Endothelial cell of umbilical vein (primary cell): ENCODE measurements around the gene FAM13C. TPM values are rescaled to one million over a fixed set of nuclear protein-coding genes. Genes with fewer than 3 reads are reported as not detected.

ENCODE experiments used
- BruUV-seq: library from RNA; stranded (reverse); fragments of 400-500 nt; replicated peaks from 2 replicates; lab custom pipeline; 2021; lab: Mats Ljungman, UMichigan
- CTCF ChIA-PET: fragments of 300-600, 350-600 bp; sonication (Branson Sonifier 250); formaldehyde crosslinking; loops from one replicate; lab custom pipeline; 2021; ENCODE audit warnings: antibody characterized with exemption, inconsistent platforms; lab: Charles Lee
- POLR2A ChIA-PET: fragments of 300-600, 350-600 bp; sonication (Branson Sonifier 250); formaldehyde crosslinking; loops from one replicate; lab custom pipeline; 2021; ENCODE audit warnings: antibody characterized with exemption, inconsistent platforms; lab: Charles Lee
- DNase-seq: peaks from one replicate; pipeline ENCODE4 v3.0.0-alpha.2; 2011; ENCODE audit warnings: low read depth, low spot score
- FAIRE-seq: peaks from 2 replicates; lab custom pipeline; 2011; peaks lifted over from hg19 to GRCh38; lab: Jason Lieb, UNC
- H2AFZ ChIP-seq: 2 replicates; pipeline ENCODE4 v1.6.0; 2012; ENCODE audit warnings: low read depth, low read length, control low read depth, inconsistent platforms
- H3K27ac ChIP-seq: 2 replicates; pipeline ENCODE4 v1.5.1; 2011; ENCODE audit warnings: low read depth, mild to moderate bottlenecking, control low read depth, low read length, moderate library complexity; ENCODE audit not compliant: insufficient read depth
- H3K27me3 ChIP-seq, 2 experiments: 2 replicates each; pipeline versions ENCODE4 v1.6.0 to v1.6.1; 2011; ENCODE audit warnings: low read length in 2 of 2, mixed read lengths in 1 of 2; ENCODE audit not compliant: control insufficient read depth in 2 of 2, insufficient read depth in 2 of 2
- H3K36me3 ChIP-seq, 2 experiments: 2 replicates in 1 of 2; 3 replicates in 1 of 2; pipeline ENCODE4 v1.5.1; 2011; ENCODE audit warnings: low read length in 2 of 2, mild to moderate bottlenecking in 1 of 2, moderate library complexity in 1 of 2; ENCODE audit not compliant: control insufficient read depth in 2 of 2, insufficient read depth in 2 of 2; ENCODE audit errors: extremely low read depth in 1 of 2
- H3K4me1 ChIP-seq: 3 replicates; pipeline ENCODE4 v1.5.1; 2011; ENCODE audit warnings: mild to moderate bottlenecking, low read length; ENCODE audit not compliant: control insufficient read depth, insufficient read depth; ENCODE audit errors: extremely low read depth
- H3K4me2 ChIP-seq: 2 replicates; pipeline ENCODE4 v1.6.1; 2011; ENCODE audit warnings: low read length, control low read depth, mixed read lengths; ENCODE audit not compliant: insufficient read depth
- H3K4me3 ChIP-seq, 3 experiments: fragments of 200-600 bp in 1 of 3; sonication (generic), shearing (Covaris generic) in 1 of 3; replicated peaks in 1 of 3; 2 replicates each; pipeline ENCODE4 v1.5.1; 2011 to 2016; ENCODE audit warnings: control low read depth in 3 of 3, low read length in 3 of 3, mild to moderate bottlenecking in 2 of 3, inconsistent platforms in 1 of 3, low read depth in 1 of 3, moderate library complexity in 1 of 3; ENCODE audit not compliant: insufficient read depth in 1 of 3
- H3K79me2 ChIP-seq: 2 replicates; pipeline ENCODE4 v1.6.0; 2012; ENCODE audit warnings: low read length, inconsistent platforms; ENCODE audit not compliant: control insufficient read depth, insufficient read depth
- H3K9ac ChIP-seq: replicated peaks from 2 replicates; pipeline ENCODE3; 2011; ENCODE audit warnings: low read length, control low read depth; ENCODE audit not compliant: insufficient read depth; ENCODE audit errors: extremely low read depth
- H3K9me1 ChIP-seq: replicated peaks from 3 replicates; pipeline ENCODE4 v1.6.0; 2011; ENCODE audit warnings: mild to moderate bottlenecking, low read length; ENCODE audit not compliant: control insufficient read depth, insufficient read depth; ENCODE audit errors: extremely low read depth
- H3K9me3 ChIP-seq: replicated peaks from 2 replicates; pipeline ENCODE4 v1.5.1; 2012; ENCODE audit warnings: low read length, inconsistent platforms; ENCODE audit not compliant: control insufficient read depth, insufficient read depth
- H4K20me1 ChIP-seq: replicated peaks from 2 replicates; pipeline ENCODE3; 2011; ENCODE audit warnings: mild to moderate bottlenecking, low read length; ENCODE audit not compliant: control insufficient read depth, insufficient read depth; ENCODE audit errors: extremely low read depth
- EZH2 ChIP-seq: IDR thresholded peaks from 2 replicates; pipeline ENCODE4 v1.6.1; 2012; ENCODE audit warnings: borderline replicate concordance, low read depth, mild to moderate bottlenecking, moderate library complexity, low read length, inconsistent platforms; ENCODE audit not compliant: severe bottlenecking
- FOS ChIP-seq: IDR thresholded peaks from 2 replicates; pipeline ENCODE4 v1.6.1; 2011; ENCODE audit warnings: mild to moderate bottlenecking, low read length, moderate library complexity, borderline replicate concordance; ENCODE audit not compliant: insufficient read depth
- GATA2 ChIP-seq: IDR thresholded peaks from 2 replicates; pipeline ENCODE4 v1.7.0; 2011; ENCODE audit warnings: low read depth, mild to moderate bottlenecking, moderate library complexity, mixed read lengths, low read length; ENCODE audit not compliant: insufficient read length, insufficient read depth
- JUN ChIP-seq: IDR thresholded peaks from 2 replicates; pipeline ENCODE4 v1.6.1; 2011; ENCODE audit warnings: borderline replicate concordance, low read depth; ENCODE audit not compliant: insufficient read length, insufficient read depth
- MYC ChIP-seq: IDR thresholded peaks from one replicate; pipeline ENCODE4 v1.6.1; 2011; ENCODE audit warnings: mild to moderate bottlenecking, low read depth, low read length
- POLR2A ChIP-seq: IDR thresholded peaks from 2 replicates; pipeline ENCODE4 v1.6.1; 2012; ENCODE audit warnings: low read depth, mild to moderate bottlenecking, control low read depth, low read length
- POLR2AphosphoS5 ChIP-seq: IDR thresholded peaks from 2 replicates; pipeline ENCODE4 v1.6.1; 2012; ENCODE audit warnings: low read depth, mild to moderate bottlenecking, control low read depth, low read length, moderate library complexity; ENCODE audit not compliant: insufficient read depth
- dilution Hi-C: fragments of 300-500 bp; cut with MboI; formaldehyde crosslinking; loops from one replicate; pipeline ENCODE4 v1.15.0; 2019; ENCODE audit warnings: low sequenced_read_pairs; ENCODE audit not compliant: extremely low pct_ligation_motif_present
- intact Hi-C: fragments of 100-400 bp; cut with micrococcal nuclease; formaldehyde crosslinking; loops from one replicate; pipeline ENCODE4 v1.10.0; 2022
- polyA plus RNA-seq, 4 experiments: library from polyadenylated mRNA; depleted of rRNA in 3 of 4; stranded (reverse) in 3 of 4; unstranded in 1 of 4; fragments of >200 nt; gene quantifications; 2 replicates each; pipeline versions ENCODE4 v1.2.1 to v1.2.3, GENCODE V29; 2011 to 2012; ENCODE audit warnings: missing spikeins in 1 of 4
- total RNA-seq: library from RNA; stranded (reverse); gene quantifications from 2 replicates; pipeline ENCODE4 v1.2.3, GENCODE V29; 2021
- TF ChIP-seq, protein P1 (sequence below): IDR thresholded peaks from 2 replicates; pipeline ENCODE4 v1.6.1; 2011; ENCODE audit not compliant: insufficient read depth, insufficient read length
- TF ChIP-seq, protein P2 (sequence below), 2 donors: IDR thresholded peaks; 1 replicate in 1 of 2; 2 replicates in 1 of 2; pipeline ENCODE4 v1.5.1; 2011; ENCODE audit warnings: low read length in 2 of 2, mild to moderate bottlenecking in 2 of 2, moderate library complexity in 2 of 2, control low read depth in 1 of 2, inconsistent platforms in 1 of 2, low read depth in 1 of 2; ENCODE audit not compliant: insufficient read depth in 1 of 2; ENCODE audit errors: extremely low read depth in 1 of 2

Gene FAM13C
- total and polyA plus RNA-seq, 2 donors (not counting 3 experiments of a cell fraction or from before 2014, with no cell fraction given) = 0.03 TPM; not detected in 1

DNA sequence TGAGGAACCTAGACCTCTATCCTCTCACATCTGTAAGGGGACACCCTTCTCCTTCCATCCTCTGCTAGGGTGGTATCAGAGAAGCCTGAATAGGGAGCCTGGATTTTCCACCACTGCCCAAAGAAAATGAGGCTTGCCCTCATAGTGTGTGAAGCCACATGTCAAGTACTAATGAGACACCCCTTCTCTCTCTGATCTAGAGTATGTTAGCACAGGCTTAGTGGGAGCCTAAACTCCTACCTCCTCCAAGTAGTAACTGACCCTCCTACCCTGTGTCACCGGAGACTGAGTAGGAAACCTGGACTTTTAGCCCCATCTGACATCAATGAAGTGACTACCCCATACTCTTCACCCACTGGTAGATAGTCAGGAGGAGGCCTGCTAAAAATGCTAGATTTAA is 120.3 kb downstream of the FAM13C start:
- H4K20me1 ChIP-seq = no peaks in the 10 kb centered on the region
- TF ChIP-seq EZH2 (no peak), POLR2A (no peak), GATA2 (no peak), POLR2AphosphoS5 (no peak), JUN (no peak), MYC (no peak), FOS (no peak)
- TF ChIP-seq, protein P1, sequence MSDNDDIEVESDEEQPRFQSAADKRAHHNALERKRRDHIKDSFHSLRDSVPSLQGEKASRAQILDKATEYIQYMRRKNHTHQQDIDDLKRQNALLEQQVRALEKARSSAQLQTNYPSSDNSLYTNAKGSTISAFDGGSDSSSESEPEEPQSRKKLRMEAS = no peak
- TF ChIP-seq, protein P2, sequence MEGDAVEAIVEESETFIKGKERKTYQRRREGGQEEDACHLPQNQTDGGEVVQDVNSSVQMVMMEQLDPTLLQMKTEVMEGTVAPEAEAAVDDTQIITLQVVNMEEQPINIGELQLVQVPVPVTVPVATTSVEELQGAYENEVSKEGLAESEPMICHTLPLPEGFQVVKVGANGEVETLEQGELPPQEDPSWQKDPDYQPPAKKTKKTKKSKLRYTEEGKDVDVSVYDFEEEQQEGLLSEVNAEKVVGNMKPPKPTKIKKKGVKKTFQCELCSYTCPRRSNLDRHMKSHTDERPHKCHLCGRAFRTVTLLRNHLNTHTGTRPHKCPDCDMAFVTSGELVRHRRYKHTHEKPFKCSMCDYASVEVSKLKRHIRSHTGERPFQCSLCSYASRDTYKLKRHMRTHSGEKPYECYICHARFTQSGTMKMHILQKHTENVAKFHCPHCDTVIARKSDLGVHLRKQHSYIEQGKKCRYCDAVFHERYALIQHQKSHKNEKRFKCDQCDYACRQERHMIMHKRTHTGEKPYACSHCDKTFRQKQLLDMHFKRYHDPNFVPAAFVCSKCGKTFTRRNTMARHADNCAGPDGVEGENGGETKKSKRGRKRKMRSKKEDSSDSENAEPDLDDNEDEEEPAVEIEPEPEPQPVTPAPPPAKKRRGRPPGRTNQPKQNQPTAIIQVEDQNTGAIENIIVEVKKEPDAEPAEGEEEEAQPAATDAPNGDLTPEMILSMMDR (IDR thresholded peaks at IDR 0.05; ENCODE audit: extremely low read depth in 1 of 2, insufficient read depth in 1 of 2, low read depth in 1 of 2, low read length in 2 of 2) = no peak
- no peaks in the 10 kb centered on the region for H3K36me3 ChIP-seq
- ChIA-PET CTCF (no interaction called here), POLR2A (no interaction called here)
- dilution Hi-C loops (no loop called here), intact Hi-C loops (loop anchor here (10.0 kb wide), 1 partner anchor 593 kb away; no protein-coding TSS in a partner anchor)
- DNase-seq = no peak
- H3K79me2 ChIP-seq = no peaks in the 10 kb centered on the region
- H3K9me3 ChIP-seq = no peaks in the 10 kb centered on the region
- H3K4me2 ChIP-seq = no peak overlapping the region
- no peaks in the 10 kb centered on the region for H3K4me1 ChIP-seq
- H3K27ac ChIP-seq = no peak overlapping the region
- H3K27me3 ChIP-seq = no peaks in the 10 kb centered on the region
- no peak overlapping the region for H3K9ac ChIP-seq
- H3K4me3 ChIP-seq = no peak overlapping the region
- no peak overlapping the region for H2AFZ ChIP-seq
- no peaks in the 10 kb centered on the region for H3K9me1 ChIP-seq
- no peak for FAIRE-seq
- BruUV-seq = no TSS peak
